HEK293 (cell line): ENCODE measurements around the gene PLEKHG4B.

Experiments used
- CTCF ChIA-PET: fragments of 350-600 bp; formaldehyde crosslinking; extraction: SDS; loops from one replicate; lab custom pipeline; 2021; ENCODE audit warnings: antibody characterized with exemption; lab: Yijun Ruan, JAX
- POLR2A ChIA-PET: fragments of 300-600 bp; formaldehyde crosslinking; extraction: SDS; loops from one replicate; lab custom pipeline; 2020; ENCODE audit warnings: antibody characterized with exemption, inconsistent platforms; lab: Yijun Ruan, JAX
- H3K27ac ChIP-seq: fragments of 200-500 bp; sonication (Bioruptor generic); 2 replicates; pipeline ENCODE4 v1.5.1; 2014; ENCODE audit warnings: low read depth, low read length, control low read depth, inconsistent platforms; ENCODE audit errors: extremely low read depth
- H3K36me3 ChIP-seq, 2 experiments: fragments of 200-500 bp in 1 of 2; sonication (Bioruptor generic) in 1 of 2; 1 replicate in 1 of 2; 2 replicates in 1 of 2; pipeline ENCODE4 v1.5.1; 2014 to 2017; ENCODE audit warnings: inconsistent platforms in 2 of 2, low read length in 2 of 2; ENCODE audit not compliant: control insufficient read depth in 2 of 2, insufficient read depth in 1 of 2
- H3K4me1 ChIP-seq: fragments of 200-500 bp; sonication (Bioruptor generic); 2 replicates; pipeline ENCODE4 v1.5.1; 2014; ENCODE audit warnings: mild to moderate bottlenecking, low read length, inconsistent platforms; ENCODE audit not compliant: control insufficient read depth, insufficient read depth
- H3K4me3 ChIP-seq: 2 replicates; pipeline ENCODE4 v1.5.1; 2011; ENCODE audit warnings: low read depth, mild to moderate bottlenecking, control low read depth, low read length, moderate library complexity
- H3K9me3 ChIP-seq: fragments of 200-500 bp; sonication (Bioruptor generic); 2 replicates; pipeline ENCODE4 v1.5.1; 2014; ENCODE audit warnings: low read depth, low read length, inconsistent platforms; ENCODE audit not compliant: control insufficient read depth, insufficient read depth
- AEBP2 ChIP-seq: fragments of 450-650 bp; formaldehyde crosslinking; IDR thresholded peaks from 2 replicates; pipeline ENCODE4 v1.5.1; 2016; ENCODE audit warnings: missing biosample characterization, missing genetic modification characterization, borderline replicate concordance
- GLIS2 ChIP-seq: fragments of 450-650 bp; formaldehyde crosslinking; IDR thresholded peaks from 2 replicates; pipeline ENCODE4 v1.5.1; 2016; ENCODE audit warnings: missing biosample characterization, missing genetic modification characterization
- IKZF3 ChIP-seq: fragments of 450-650 bp; IDR thresholded peaks from 2 replicates; pipeline ENCODE4 v1.5.0; 2018; ENCODE audit warnings: missing biosample characterization, mild to moderate bottlenecking, missing genetic modification characterization, moderate library complexity
- KLF7 ChIP-seq: fragments of 450-650 bp; formaldehyde crosslinking; IDR thresholded peaks from 2 replicates; pipeline ENCODE4 v1.5.1; 2016; ENCODE audit warnings: missing biosample characterization, missing genetic modification characterization, borderline replicate concordance
- SCRT2 ChIP-seq: fragments of 450-650 bp; formaldehyde crosslinking; IDR thresholded peaks from 2 replicates; pipeline ENCODE4 v1.5.1; 2016; ENCODE audit warnings: missing biosample characterization, missing genetic modification characterization
- TCF7L2 ChIP-seq: IDR thresholded peaks from 2 replicates; pipeline ENCODE4 v1.6.1; 2011; ENCODE audit warnings: low read depth, mild to moderate bottlenecking, inconsistent platforms, low read length, moderate library complexity, borderline replicate concordance
- ZBTB48 ChIP-seq: fragments of 450-650 bp; formaldehyde crosslinking; IDR thresholded peaks from 2 replicates; pipeline ENCODE4 v1.5.1; 2016; ENCODE audit warnings: missing biosample characterization, missing genetic modification characterization
- ZBTB49 ChIP-seq: fragments of 450-650 bp; formaldehyde crosslinking; IDR thresholded peaks from 2 replicates; pipeline ENCODE4 v1.5.1; 2016; ENCODE audit warnings: missing biosample characterization, missing genetic modification characterization, low read depth
- ZEB2 ChIP-seq: fragments of 450-650 bp; formaldehyde crosslinking; IDR thresholded peaks from 2 replicates; pipeline ENCODE4 v1.5.1; 2016; ENCODE audit warnings: missing biosample characterization, missing genetic modification characterization
- ZFP69B ChIP-seq: fragments of 450-650 bp; formaldehyde crosslinking; IDR thresholded peaks from 2 replicates; pipeline ENCODE4 v1.5.1; 2016; ENCODE audit warnings: missing biosample characterization, missing genetic modification characterization
- ZIC2 ChIP-seq: fragments of 450-650 bp; formaldehyde crosslinking; IDR thresholded peaks from 2 replicates; pipeline ENCODE4 v1.5.1; 2016; ENCODE audit warnings: missing biosample characterization, missing genetic modification characterization
- ZNF114 ChIP-seq: fragments of 450-650 bp; formaldehyde crosslinking; IDR thresholded peaks from 2 replicates; pipeline ENCODE4 v1.5.0; 2017; ENCODE audit warnings: missing biosample characterization, missing genetic modification characterization
- ZNF121 ChIP-seq: fragments of 450-650 bp; formaldehyde crosslinking; IDR thresholded peaks from 2 replicates; pipeline ENCODE4 v1.5.1; 2016; ENCODE audit warnings: missing biosample characterization, missing genetic modification characterization
- ZNF138 ChIP-seq: fragments of 450-650 bp; formaldehyde crosslinking; IDR thresholded peaks from 2 replicates; pipeline ENCODE4 v1.5.1; 2016; ENCODE audit warnings: missing biosample characterization, missing genetic modification characterization, borderline replicate concordance
- ZNF174 ChIP-seq: fragments of 450-650 bp; formaldehyde crosslinking; IDR thresholded peaks from 2 replicates; pipeline ENCODE4 v1.5.0; 2017; ENCODE audit warnings: missing biosample characterization, mild to moderate bottlenecking, missing genetic modification characterization
- ZNF184 ChIP-seq: fragments of 450-650 bp; IDR thresholded peaks from 2 replicates; pipeline ENCODE4 v1.5.1; 2018; ENCODE audit warnings: missing biosample characterization, mild to moderate bottlenecking, missing genetic modification characterization
- ZNF248 ChIP-seq: fragments of 450-650 bp; formaldehyde crosslinking; IDR thresholded peaks from 2 replicates; pipeline ENCODE4 v1.5.1; 2017; ENCODE audit warnings: missing biosample characterization, missing genetic modification characterization
- ZNF324 ChIP-seq: fragments of 450-650 bp; formaldehyde crosslinking; IDR thresholded peaks from 2 replicates; pipeline ENCODE4 v1.5.1; 2016; ENCODE audit warnings: missing biosample characterization, missing genetic modification characterization
- ZNF433 ChIP-seq: fragments of 450-650 bp; formaldehyde crosslinking; IDR thresholded peaks from 2 replicates; pipeline ENCODE4 v1.5.1; 2016; ENCODE audit warnings: missing biosample characterization, missing genetic modification characterization, low read depth
- ZNF549 ChIP-seq: fragments of 450-650 bp; IDR thresholded peaks from 2 replicates; pipeline ENCODE4 v1.5.1; 2018; ENCODE audit warnings: missing biosample characterization, missing genetic modification characterization, mild to moderate bottlenecking, inconsistent platforms, moderate library complexity
- ZNF558 ChIP-seq: fragments of 450-650 bp; formaldehyde crosslinking; IDR thresholded peaks from 2 replicates; pipeline ENCODE4 v1.5.1; 2016; ENCODE audit warnings: missing biosample characterization, missing genetic modification characterization
- ZNF624 ChIP-seq: fragments of 450-650 bp; formaldehyde crosslinking; IDR thresholded peaks from 2 replicates; pipeline ENCODE4 v1.5.1; 2017; ENCODE audit warnings: missing biosample characterization, missing genetic modification characterization
- ZNF677 ChIP-seq: fragments of 450-650 bp; IDR thresholded peaks from 2 replicates; pipeline ENCODE4 v1.5.0; 2018; ENCODE audit warnings: missing biosample characterization, mild to moderate bottlenecking, missing genetic modification characterization, moderate library complexity
- ZNF701 ChIP-seq: fragments of 450-650 bp; formaldehyde crosslinking; IDR thresholded peaks from 2 replicates; pipeline ENCODE4 v1.5.1; 2016; ENCODE audit warnings: missing biosample characterization, missing genetic modification characterization
- ZNF791 ChIP-seq: fragments of 450-650 bp; formaldehyde crosslinking; IDR thresholded peaks from 2 replicates; pipeline ENCODE4 v1.5.1; 2016; ENCODE audit warnings: missing biosample characterization, missing genetic modification characterization
- ZNF830 ChIP-seq: fragments of 450-650 bp; IDR thresholded peaks from 2 replicates; pipeline ENCODE4 v1.5.0; 2018; ENCODE audit warnings: missing biosample characterization, missing genetic modification characterization, low read depth, mild to moderate bottlenecking, moderate library complexity
- ZSCAN18 ChIP-seq: fragments of 450-650 bp; formaldehyde crosslinking; IDR thresholded peaks from 2 replicates; pipeline ENCODE4 v1.5.1; 2016; ENCODE audit warnings: missing biosample characterization, missing genetic modification characterization
- ZSCAN4 ChIP-seq: fragments of 450-650 bp; formaldehyde crosslinking; IDR thresholded peaks from 2 replicates; pipeline ENCODE4 v1.5.1; 2017; ENCODE audit warnings: missing biosample characterization, missing genetic modification characterization

The PLEKHG4B gene

GRCh38 chr5:138936-139335 lies 47.0 kb downstream of the PLEKHG4B start:
- CTCF ChIA-PET, result interaction anchor here (0.7 kb wide), 1 partner anchor 23 kb away, joined by 3 read pairs; no protein-coding TSS in a partner anchor
- POLR2A ChIA-PET, result no interaction called here

GRCh38 chr5:139579-140442 lies 47.8 kb downstream of the PLEKHG4B start:
- peaks cover 0 to 4% of the 10 kb centered on the region in 2 experiments; a peak in 1 of 3 replicates for H3K36me3 ChIP-seq
- CTCF ChIA-PET, result interaction anchor here (0.7 kb wide), 1 partner anchor 22 kb away, joined by 3 read pairs; no protein-coding TSS in a partner anchor
- H3K9me3 ChIP-seq, result no peaks in the 10 kb centered on the region
- no peak for TF ChIP-seq ZEB2
- TF ChIP-seq GLIS2 (tag by site-specific recombination), result no peak
- TF ChIP-seq ZBTB49 (tag by site-specific recombination), result no peak
- no peak for TF ChIP-seq ZNF549
- no peak for TF ChIP-seq IKZF3 (tag by site-specific recombination)
- no peak for TF ChIP-seq ZSCAN4
- no peak for TF ChIP-seq ZNF791 (tag by site-specific recombination)
- no peak for TF ChIP-seq ZNF830 (tag by site-specific recombination)
- TF ChIP-seq ZNF433 (tag by site-specific recombination), result no peak
- TF ChIP-seq KLF7, result no peak
- no peak for TF ChIP-seq ZNF324 (tag by site-specific recombination)
- TF ChIP-seq ZNF184 (tag by site-specific recombination), result no peak
- no peak for TF ChIP-seq ZNF677 (tag by site-specific recombination)
- no peak for TF ChIP-seq ZNF624 (tag by site-specific recombination)
- TF ChIP-seq ZNF114, result no peak
- TF ChIP-seq ZNF138 (tag by site-specific recombination), result no peak
- TF ChIP-seq ZNF558 (tag by site-specific recombination), result no peak
- TF ChIP-seq ZFP69B, result no peak
- no peak for TF ChIP-seq ZIC2 (tag by site-specific recombination)
- no peak for TF ChIP-seq ZNF174
- TF ChIP-seq, all 188 proteins: peak for 0
- Histone ChIP-seq H3K27ac (no peak overlapping the region), H3K4me3 (no peak overlapping the region), H3K4me1 (no peaks in the 10 kb centered on the region)
- POLR2A ChIA-PET, result no interaction called here

More at GRCh38 chr5:138936-139335, 47.0 kb downstream of the PLEKHG4B start:
- Histone ChIP-seq H3K4me3 (no peak overlapping the region), H3K36me3 (peaks cover 0 to 4% of the 10 kb centered on the region in 2 experiments; a peak in 1 of 3 replicates), H3K4me1 (no peaks in the 10 kb centered on the region), H3K9me3 (no peaks in the 10 kb centered on the region), H3K27ac (no peak overlapping the region)
- TF ChIP-seq ZSCAN18 (tag by site-specific recombination), result no peak
- no peak for TF ChIP-seq ZNF248 (tag by site-specific recombination)
- no peak for TF ChIP-seq ZNF121 (tag by site-specific recombination)
- no peak for TF ChIP-seq AEBP2 (tag by site-specific recombination)
- TF ChIP-seq ZBTB48, result no peak
- TF ChIP-seq ZNF174, result no peak
- TF ChIP-seq SCRT2 (tag by site-specific recombination), result no peak
- no peak for TF ChIP-seq TCF7L2
- TF ChIP-seq ZNF701 (tag by site-specific recombination), result no peak
